GM12891 (cell line): Measurements from ENCODE around the gene LDHAL6A.

Source experiments
- POLR2A ChIP-seq: IDR thresholded peaks from 2 replicates; pipeline ENCODE4 v1.6.1; 2011; ENCODE audit warnings: low read depth, low read length, control low read depth
- POLR2AphosphoS5 ChIP-seq: IDR thresholded peaks from 2 replicates; pipeline ENCODE4 v1.6.1; 2011; ENCODE audit warnings: low read depth, low read length, control low read depth
- TAF1 ChIP-seq: IDR thresholded peaks from 2 replicates; pipeline ENCODE4 v1.6.1; 2011; ENCODE audit warnings: low read depth, low read length, control low read depth

GRCh38 chr11:18491924-18492323, 36.3 kb downstream of the LDHAL6A start:
- no peak for TF ChIP-seq POLR2AphosphoS5
- TF ChIP-seq TAF1 = no peak
- no peak for TF ChIP-seq POLR2A
